Thyroid gland (tissue), 4 donors: ENCODE results near the gene ARHGEF28.

Experiments
- POLR2A ChIP-seq, 2 donors: fragments of 450-650 bp; IDR thresholded peaks; one replicate each; pipeline ENCODE4 v1.6.1; 2017; ENCODE audit warnings: antibody characterized with exemption in 2 of 2, mild to moderate bottlenecking in 2 of 2, moderate library complexity in 1 of 2
- TF ChIP-seq, protein P1 (sequence below), 6 experiments: fragments of 200-600 bp in 3 of 6; fragments of 450-650 bp in 3 of 6; sonication (generic) in 3 of 6; IDR thresholded peaks; one replicate each; pipeline ENCODE4 v1.5.1; 2016 to 2019; ENCODE audit warnings: antibody characterized with exemption in 6 of 6, mild to moderate bottlenecking in 2 of 6, inconsistent platforms in 1 of 6, moderate library complexity in 1 of 6

DNA sequence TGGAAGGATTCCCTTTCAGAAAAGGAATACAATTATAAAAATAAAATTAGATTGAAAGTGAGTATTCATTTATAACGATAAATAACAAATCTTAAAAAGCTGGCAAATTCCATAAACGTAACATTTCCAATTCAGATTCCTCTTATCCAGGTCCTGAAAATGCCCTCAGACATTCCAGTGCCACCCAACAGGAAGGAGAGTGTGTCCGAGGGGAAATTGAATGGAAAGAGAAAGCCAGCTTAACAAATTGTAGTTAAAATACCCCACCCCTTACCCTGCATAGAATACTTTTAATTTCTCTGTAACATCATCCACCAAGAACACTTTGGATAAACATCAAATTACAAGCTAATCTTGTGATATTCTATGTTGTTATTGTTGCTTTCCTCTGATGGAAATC is 72.0 kb downstream of the ARHGEF28 start:
- TF ChIP-seq, protein P1, sequence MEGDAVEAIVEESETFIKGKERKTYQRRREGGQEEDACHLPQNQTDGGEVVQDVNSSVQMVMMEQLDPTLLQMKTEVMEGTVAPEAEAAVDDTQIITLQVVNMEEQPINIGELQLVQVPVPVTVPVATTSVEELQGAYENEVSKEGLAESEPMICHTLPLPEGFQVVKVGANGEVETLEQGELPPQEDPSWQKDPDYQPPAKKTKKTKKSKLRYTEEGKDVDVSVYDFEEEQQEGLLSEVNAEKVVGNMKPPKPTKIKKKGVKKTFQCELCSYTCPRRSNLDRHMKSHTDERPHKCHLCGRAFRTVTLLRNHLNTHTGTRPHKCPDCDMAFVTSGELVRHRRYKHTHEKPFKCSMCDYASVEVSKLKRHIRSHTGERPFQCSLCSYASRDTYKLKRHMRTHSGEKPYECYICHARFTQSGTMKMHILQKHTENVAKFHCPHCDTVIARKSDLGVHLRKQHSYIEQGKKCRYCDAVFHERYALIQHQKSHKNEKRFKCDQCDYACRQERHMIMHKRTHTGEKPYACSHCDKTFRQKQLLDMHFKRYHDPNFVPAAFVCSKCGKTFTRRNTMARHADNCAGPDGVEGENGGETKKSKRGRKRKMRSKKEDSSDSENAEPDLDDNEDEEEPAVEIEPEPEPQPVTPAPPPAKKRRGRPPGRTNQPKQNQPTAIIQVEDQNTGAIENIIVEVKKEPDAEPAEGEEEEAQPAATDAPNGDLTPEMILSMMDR (IDR thresholded peaks at IDR 0.05), result no peak
- TF ChIP-seq POLR2A (IDR thresholded peaks at IDR 0.05), result no peak
